ENCODE results near the gene HMGCS1. TPM values are rescaled to one million over a fixed set of nuclear protein-coding genes. Genes with fewer than 3 reads are reported as not detected.

HMGCS1 gene
- total and polyA plus RNA-seq, 9 of the 15 experiments (the other 6 are each of a cell fraction or from before 2014, with no cell fraction given), result 43.7 to 337 (median 111) TPM

DNA sequence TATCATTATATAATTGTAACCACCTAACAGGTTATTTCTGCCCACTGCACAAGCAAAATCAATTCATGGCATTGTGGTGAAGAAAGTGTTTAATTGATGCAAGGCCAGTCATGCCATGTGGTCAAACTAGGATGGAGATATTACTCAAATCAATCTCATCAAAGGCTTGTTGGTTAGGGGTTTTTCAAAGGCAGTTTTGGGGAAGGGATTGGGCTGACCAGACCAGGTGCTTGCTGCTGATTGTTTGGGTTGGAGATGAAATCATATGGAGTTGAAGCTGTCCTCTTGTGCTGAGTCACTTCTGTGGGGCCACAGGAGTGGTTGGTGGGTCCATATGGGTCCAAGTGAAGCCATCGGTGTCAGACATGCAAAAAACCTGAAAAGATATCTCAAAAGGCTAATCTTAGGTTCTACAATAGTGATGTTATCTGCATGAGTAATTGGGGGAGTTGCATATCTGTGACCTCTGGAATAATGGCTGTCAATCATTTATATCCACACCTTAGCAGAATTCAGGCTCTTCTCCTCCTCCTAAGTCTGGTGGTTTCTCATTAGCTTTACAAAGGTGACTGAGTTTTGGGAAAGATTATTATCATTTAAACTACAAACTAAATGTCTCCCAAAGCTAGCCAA is 44.9 kb downstream of the HMGCS1 start (continued):
- TF ChIP-seq RBM14 (IDR thresholded peaks at IDR 0.05; ENCODE audit: borderline replicate concordance, insufficient read depth, low read depth, low read length) (no peak), SRF (CRISPR knock-in tag; IDR thresholded peaks at IDR 0.05) (no peak), ZBTB11 (CRISPR knock-in tag; IDR thresholded peaks at IDR 0.05) (no peak), TCF3 (CRISPR knock-in tag; IDR thresholded peaks at IDR 0.05) (peak; percentile 74), ZNF436 (CRISPR knock-in tag; IDR thresholded peaks at IDR 0.05) (no peak), SPI1 (IDR thresholded peaks at IDR 0.05; ENCODE audit: borderline replicate concordance, low read depth, low read length) (peak; percentile 17; the same call in 1 of the 2 replicates), SMARCA4 (IDR thresholded peaks at IDR 0.05) (peak; percentile 71), CBX2 (IDR thresholded peaks at IDR 0.05; ENCODE audit: insufficient read depth, low read length, poor library complexity, severe bottlenecking) (no peak), PTBP1 (IDR thresholded peaks at IDR 0.05; ENCODE audit: low read depth, low read length) (no peak), TCF15 (CRISPR knock-in tag; IDR thresholded peaks at IDR 0.05) (no peak), SIN3A (IDR thresholded peaks at IDR 0.05; ENCODE audit: borderline replicate concordance in 2 of 2, control insufficient read depth in 1 of 2, low read depth in 2 of 2, low read length in 2 of 2) (no peak), KLF10 (CRISPR knock-in tag; IDR thresholded peaks at IDR 0.05) (no peak), RBM15 (IDR thresholded peaks at IDR 0.05; ENCODE audit: insufficient read depth, low read length) (no peak), JUND (IDR thresholded peaks at IDR 0.05; ENCODE audit: borderline replicate concordance, low read depth, low read length) (no peak; the same call in 1 of the 2 replicates), JUND (tag; IDR thresholded peaks at IDR 0.05; ENCODE audit: borderline replicate concordance, low read depth, low read length) (peak; percentile 27; the same call in 1 of the 3 replicates), TEAD1 (CRISPR knock-in tag; IDR thresholded peaks at IDR 0.05) (no peak), SOX6 (IDR thresholded peaks at IDR 0.05) (peak; percentile 82)
- TF ChIP-seq, protein P1, sequence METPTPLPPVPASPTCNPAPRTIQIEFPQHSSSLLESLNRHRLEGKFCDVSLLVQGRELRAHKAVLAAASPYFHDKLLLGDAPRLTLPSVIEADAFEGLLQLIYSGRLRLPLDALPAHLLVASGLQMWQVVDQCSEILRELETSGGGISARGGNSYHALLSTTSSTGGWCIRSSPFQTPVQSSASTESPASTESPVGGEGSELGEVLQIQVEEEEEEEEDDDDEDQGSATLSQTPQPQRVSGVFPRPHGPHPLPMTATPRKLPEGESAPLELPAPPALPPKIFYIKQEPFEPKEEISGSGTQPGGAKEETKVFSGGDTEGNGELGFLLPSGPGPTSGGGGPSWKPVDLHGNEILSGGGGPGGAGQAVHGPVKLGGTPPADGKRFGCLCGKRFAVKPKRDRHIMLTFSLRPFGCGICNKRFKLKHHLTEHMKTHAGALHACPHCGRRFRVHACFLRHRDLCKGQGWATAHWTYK (CRISPR knock-in tag; IDR thresholded peaks at IDR 0.05), result no peak
